ENCODE measurements around the gene CSH1. TPM values are rescaled to one million over a fixed set of nuclear protein-coding genes. Genes with fewer than 3 reads are reported as not detected.
A peak's percentile ranks its signal among the peaks of the same experiment; 100 is the strongest.

The CSH1 gene
- total and polyA plus RNA-seq, 2 experiments from 2014 or later: 0.68 TPM; not detected in 1

GRCh38 chr17:63850401-63850800 is 46.0 kb downstream of the CSH1 start:
- peaks cover 30% of the 10 kb centered on the region for H3K27me3 Mint-ChIP-seq (ENCODE audit: insufficient read depth, low read depth, poor library complexity)
- peaks cover 6% of the 10 kb centered on the region; the same call in 1 of the 2 replicates for H3F3A ChIP-seq (replicated peaks; ENCODE audit: low read depth)
- DNase-seq (ENCODE audit: low spot score) (no peak), ATAC-seq (no peak)
- H3K36me3 Mint-ChIP-seq (ENCODE audit: low read depth): peaks cover 5% of the 10 kb centered on the region; the same call in 1 of the 3 replicates
- H3K4me1 ChIP-seq (ENCODE audit: insufficient read depth): no peaks in the 10 kb centered on the region
- TF ChIP-seq NANOG (IDR thresholded peaks at IDR 0.05; ENCODE audit: borderline replicate concordance) (no peak), CREB1 (CRISPR knock-in tag; IDR thresholded peaks at IDR 0.05; ENCODE audit: low read depth) (no peak), ETS1 (IDR thresholded peaks at IDR 0.05) (no peak), REST (IDR thresholded peaks at IDR 0.05; ENCODE audit: unreplicated experiment) (no peak), EZH2phosphoT487 (IDR thresholded peaks at IDR 0.05; ENCODE audit: unreplicated experiment) (no peak), ZNF114 (CRISPR knock-in tag; IDR thresholded peaks at IDR 0.05) (no peak)
- no peak overlapping the region for H3K4me2 ChIP-seq
- no peak overlapping the region for H3K27ac Mint-ChIP-seq
- no peak overlapping the region for H3K4me3 Mint-ChIP-seq
- H3K9me3 Mint-ChIP-seq: peaks cover 19% of the 10 kb centered on the region
- H4K20me1 ChIP-seq (replicated peaks; ENCODE audit: insufficient read depth): no peaks in the 10 kb centered on the region
- peaks cover 11% of the 10 kb centered on the region for H3K9me2 ChIP-seq (ENCODE audit: insufficient read depth)
- no peak overlapping the region for H2AFZ ChIP-seq
- peaks cover 38% of the 10 kb centered on the region for H3K27me3 ChIP-seq (ENCODE audit: insufficient read depth)
- H3K36me3 ChIP-seq (ENCODE audit: insufficient read depth): no peaks in the 10 kb centered on the region
- no peak overlapping the region for H3K4me3 ChIP-seq
- H3K4me1 Mint-ChIP-seq: no peaks in the 10 kb centered on the region; the same call in 2 of the 3 replicates
- H3K79me2 ChIP-seq (replicated peaks; ENCODE audit: insufficient read depth): no peaks in the 10 kb centered on the region
- no peak overlapping the region for H3K27ac ChIP-seq (ENCODE audit: low read depth)

GRCh38 chr17:63848834-63849689 is 47.3 kb downstream of the CSH1 start:
- H3K9me3 Mint-ChIP-seq: peaks cover 19% of the 10 kb centered on the region
- DNase-seq (ENCODE audit: low spot score) (peak; percentile 96), ATAC-seq (peak; percentile 92)
- Histone ChIP-seq H4K20me1 (replicated peaks; ENCODE audit: insufficient read depth) (no peaks in the 10 kb centered on the region), H3K4me3 (peak overlapping the region; percentile 47), H3K36me3 (ENCODE audit: insufficient read depth) (no peaks in the 10 kb centered on the region), H2AFZ (peak overlapping the region; percentile 91), H3K27ac (ENCODE audit: low read depth) (no peak overlapping the region), H3F3A (replicated peaks; ENCODE audit: low read depth) (peaks cover 6% of the 10 kb centered on the region; the same call in 1 of the 2 replicates), H3K4me2 (peak overlapping the region; percentile 67), H3K79me2 (replicated peaks; ENCODE audit: insufficient read depth) (no peaks in the 10 kb centered on the region), H3K9me2 (ENCODE audit: insufficient read depth) (peaks cover 11% of the 10 kb centered on the region), H3K4me1 (ENCODE audit: insufficient read depth) (no peaks in the 10 kb centered on the region), H3K27me3 (ENCODE audit: insufficient read depth) (peaks cover 47% of the 10 kb centered on the region)
- H3K36me3 Mint-ChIP-seq (ENCODE audit: low read depth): peaks cover 5% of the 10 kb centered on the region; the same call in 1 of the 3 replicates
- peak overlapping the region; percentile 49 for H3K4me3 Mint-ChIP-seq
- H3K27ac Mint-ChIP-seq: peak overlapping the region; percentile 99
- TF ChIP-seq CTCF (conservative IDR thresholded peaks at IDR 0.05; ENCODE audit: low read depth in 2 of 2): peak; percentile 56 to 84
- TF ChIP-seq ETS1 (IDR thresholded peaks at IDR 0.05): no peak
- TF ChIP-seq POLR2AphosphoS5 (IDR thresholded peaks at IDR 0.05; ENCODE audit: low read depth): peak; percentile 39; the same call in 1 of the 2 replicates
- peak; percentile 94 for TF ChIP-seq CREB1 (CRISPR knock-in tag; IDR thresholded peaks at IDR 0.05; ENCODE audit: low read depth)
- TF ChIP-seq ZNF114 (CRISPR knock-in tag; IDR thresholded peaks at IDR 0.05): no peak
- TF ChIP-seq EZH2 (IDR thresholded peaks at IDR 0.05; ENCODE audit: low read depth, unreplicated experiment): no peak
- TF ChIP-seq ZNF331 (CRISPR knock-in tag; IDR thresholded peaks at IDR 0.05; ENCODE audit: low read depth): 0 out of 2 replicates have a peak, but pooled peaks have one; percentile 23
- H3K27me3 Mint-ChIP-seq (ENCODE audit: insufficient read depth, low read depth, poor library complexity): peaks cover 30% of the 10 kb centered on the region
- peaks cover 3% of the 10 kb centered on the region for H3K4me1 Mint-ChIP-seq

All from GM23338 (cell line).